DND-41 (cell line): ENCODE data around the gene MLF2.

Experiments used
- EZH2 ChIP-seq: IDR thresholded peaks from 3 replicates; pipeline ENCODE4 v1.6.1; 2012; ENCODE audit warnings: borderline replicate concordance, low read depth, mild to moderate bottlenecking, moderate library complexity, low read length, inconsistent platforms; ENCODE audit not compliant: severe bottlenecking
- TF ChIP-seq, protein P1 (sequence below): IDR thresholded peaks from 2 replicates; pipeline ENCODE4 v1.5.1; 2012; ENCODE audit warnings: borderline replicate concordance, low read length, moderate library complexity, mild to moderate bottlenecking; ENCODE audit not compliant: poor library complexity, severe bottlenecking; ENCODE audit errors: extremely low read depth

DNA sequence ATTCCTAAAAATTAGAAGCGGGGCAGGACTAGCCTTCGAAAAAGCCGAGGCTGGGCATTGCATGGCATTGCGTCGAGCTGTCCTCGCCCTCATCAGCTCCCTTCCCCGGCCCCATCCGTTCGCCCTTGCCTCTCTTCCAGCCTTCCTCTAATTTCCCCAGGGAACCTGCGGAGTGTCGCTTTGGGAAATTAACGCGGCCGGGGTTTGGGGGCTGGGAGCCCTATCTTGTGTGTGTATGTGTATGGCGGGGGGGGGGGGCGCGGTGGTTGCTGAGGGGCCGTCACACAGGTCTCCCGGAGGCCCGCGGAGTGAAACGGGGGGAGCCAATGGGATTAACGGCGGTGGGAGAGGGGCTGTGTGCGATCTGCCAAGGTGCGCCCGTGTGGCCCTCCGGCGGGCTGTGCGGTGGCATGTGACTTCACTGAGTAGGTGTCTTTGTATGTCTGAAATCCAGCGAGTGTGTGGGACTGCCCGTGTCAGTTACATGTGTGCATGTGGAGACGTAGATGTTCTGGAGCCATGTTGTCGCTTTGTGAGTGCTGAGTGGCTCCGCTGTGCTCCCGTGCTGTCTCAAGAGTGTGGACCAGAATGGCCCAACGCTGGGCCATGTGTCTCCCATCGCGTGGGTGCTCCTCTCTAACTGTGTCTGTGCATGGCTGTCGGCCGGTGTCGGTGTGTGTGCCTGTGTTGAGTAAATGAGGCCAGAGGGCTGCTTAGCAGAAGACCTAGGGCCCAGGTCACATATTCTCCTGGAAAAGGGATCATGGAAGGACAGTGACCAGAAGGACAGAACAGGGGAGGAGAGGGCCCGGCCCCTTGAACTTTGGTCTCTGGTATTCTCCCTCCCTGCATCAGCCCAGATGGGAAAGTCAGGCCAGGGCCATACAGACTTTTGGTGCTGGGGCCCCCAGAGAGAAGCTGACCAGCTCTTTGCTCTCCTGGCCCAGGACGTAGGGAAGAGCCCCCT lies 14.7 kb upstream of the MLF2 start:
- TF ChIP-seq EZH2: peak; percentile 2
- TF ChIP-seq, protein P1, sequence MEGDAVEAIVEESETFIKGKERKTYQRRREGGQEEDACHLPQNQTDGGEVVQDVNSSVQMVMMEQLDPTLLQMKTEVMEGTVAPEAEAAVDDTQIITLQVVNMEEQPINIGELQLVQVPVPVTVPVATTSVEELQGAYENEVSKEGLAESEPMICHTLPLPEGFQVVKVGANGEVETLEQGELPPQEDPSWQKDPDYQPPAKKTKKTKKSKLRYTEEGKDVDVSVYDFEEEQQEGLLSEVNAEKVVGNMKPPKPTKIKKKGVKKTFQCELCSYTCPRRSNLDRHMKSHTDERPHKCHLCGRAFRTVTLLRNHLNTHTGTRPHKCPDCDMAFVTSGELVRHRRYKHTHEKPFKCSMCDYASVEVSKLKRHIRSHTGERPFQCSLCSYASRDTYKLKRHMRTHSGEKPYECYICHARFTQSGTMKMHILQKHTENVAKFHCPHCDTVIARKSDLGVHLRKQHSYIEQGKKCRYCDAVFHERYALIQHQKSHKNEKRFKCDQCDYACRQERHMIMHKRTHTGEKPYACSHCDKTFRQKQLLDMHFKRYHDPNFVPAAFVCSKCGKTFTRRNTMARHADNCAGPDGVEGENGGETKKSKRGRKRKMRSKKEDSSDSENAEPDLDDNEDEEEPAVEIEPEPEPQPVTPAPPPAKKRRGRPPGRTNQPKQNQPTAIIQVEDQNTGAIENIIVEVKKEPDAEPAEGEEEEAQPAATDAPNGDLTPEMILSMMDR: no peak
